Ramos (cell line): ENCODE results near the gene AXIN2.

Experiments
- in situ Hi-C: fragments of 300-500 bp; cut with MboI; formaldehyde crosslinking; loops from one replicate; pipeline ENCODE4 v1.14.3; 2022; ENCODE audit warnings: low sequenced_read_pairs; ENCODE audit not compliant: unreplicated experiment

Gene AXIN2

GRCh38 chr17:65584604-65585521, 23.4 kb upstream of the AXIN2 start:
- in situ Hi-C loops, result no loop called here

DNA sequence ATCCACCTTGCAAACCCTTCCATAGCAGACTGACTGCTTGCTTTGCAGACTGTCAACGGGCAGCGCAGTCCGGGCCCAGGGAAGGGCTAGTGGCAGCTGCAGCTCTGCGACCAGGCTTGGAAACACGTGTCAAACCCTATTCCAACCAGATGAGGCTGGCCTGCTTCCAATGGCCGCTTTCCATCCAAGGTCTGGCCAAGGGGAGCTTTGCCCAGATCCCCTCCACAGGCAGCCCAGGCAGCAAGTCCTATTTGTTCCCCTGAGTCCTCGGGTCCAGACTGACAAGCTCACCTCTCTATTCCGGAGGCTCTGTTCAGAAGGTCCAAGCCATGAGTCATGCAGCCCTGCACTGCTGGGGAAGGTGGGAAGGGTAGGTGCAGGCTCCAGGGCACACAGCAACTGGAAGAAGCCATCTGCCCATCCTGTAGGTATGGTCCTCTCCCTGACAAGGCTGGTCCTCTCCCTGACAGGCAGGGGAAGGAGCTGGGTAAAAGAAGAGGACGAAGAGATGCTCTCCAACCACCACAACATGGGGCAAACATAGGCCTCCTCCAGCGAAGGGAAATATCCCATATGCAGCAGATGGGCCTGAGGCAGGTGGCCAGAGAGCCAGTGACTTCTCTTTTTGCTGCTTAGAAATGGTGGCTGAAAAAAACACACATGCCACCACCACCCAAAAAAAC, 22.6 kb upstream of the AXIN2 start:
- in situ Hi-C loops, result no loop called here

GRCh38 chr17:65576939-65577338, 15.5 kb upstream of the AXIN2 start:
- in situ Hi-C loops, result no loop called here

DNA sequence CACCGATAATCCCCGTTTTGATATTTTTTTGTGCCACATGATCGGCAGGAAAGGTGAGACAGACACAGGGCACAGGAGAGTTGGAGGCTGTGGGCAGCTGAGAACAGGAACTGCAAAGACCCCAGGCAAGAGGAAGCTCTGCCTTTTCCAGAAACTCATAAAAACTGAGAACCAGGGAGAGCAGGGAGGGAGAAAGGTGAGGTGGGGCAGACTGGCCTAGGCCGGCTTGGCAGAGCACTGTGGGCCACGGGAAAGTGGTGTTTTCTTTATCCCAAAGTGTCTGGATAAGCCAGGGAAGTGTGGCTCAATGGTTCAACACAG, 11.8 kb upstream of the AXIN2 start:
- in situ Hi-C loops, result no loop called here

GRCh38 chr17:65572581-65573281, 11.3 kb upstream of the AXIN2 start:
- in situ Hi-C loops, result no loop called here

- in situ Hi-C loops, result no loop called here
Observed at GRCh38 chr17:65572186-65572580, 10.7 kb upstream of the AXIN2 start.

DNA sequence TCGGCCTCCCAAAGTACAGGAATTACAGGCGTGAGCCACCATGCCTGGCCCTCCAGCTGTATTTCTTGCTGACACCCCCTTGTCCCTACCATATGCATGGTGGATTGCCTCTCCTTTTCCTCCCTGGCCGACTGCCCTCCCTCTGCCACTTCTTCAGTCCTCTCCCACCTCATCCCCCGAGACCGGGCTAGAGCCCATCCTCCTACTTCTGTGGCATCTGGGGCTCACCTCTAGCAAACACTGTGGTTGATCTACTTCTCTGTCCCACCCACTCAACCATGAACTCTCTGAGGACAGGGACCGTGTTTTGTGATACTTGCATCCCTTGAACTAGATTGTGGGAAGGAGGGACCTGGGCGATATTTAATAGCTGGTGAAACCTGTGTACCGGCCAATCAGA, 7.5 kb upstream of the AXIN2 start:
- in situ Hi-C loops, result no loop called here

GRCh38 chr17:65567566-65567965, 6.1 kb upstream of the AXIN2 start:
- in situ Hi-C loops, result no loop called here

GRCh38 chr17:65565559-65565958, 4.1 kb upstream of the AXIN2 start:
- in situ Hi-C loops, result no loop called here

GRCh38 chr17:65564793-65565192, 3.3 kb upstream of the AXIN2 start:
- in situ Hi-C loops, result no loop called here

- in situ Hi-C loops, result no loop called here
Observed at GRCh38 chr17:65562206-65562531, 721 bp upstream of the AXIN2 start.

DNA sequence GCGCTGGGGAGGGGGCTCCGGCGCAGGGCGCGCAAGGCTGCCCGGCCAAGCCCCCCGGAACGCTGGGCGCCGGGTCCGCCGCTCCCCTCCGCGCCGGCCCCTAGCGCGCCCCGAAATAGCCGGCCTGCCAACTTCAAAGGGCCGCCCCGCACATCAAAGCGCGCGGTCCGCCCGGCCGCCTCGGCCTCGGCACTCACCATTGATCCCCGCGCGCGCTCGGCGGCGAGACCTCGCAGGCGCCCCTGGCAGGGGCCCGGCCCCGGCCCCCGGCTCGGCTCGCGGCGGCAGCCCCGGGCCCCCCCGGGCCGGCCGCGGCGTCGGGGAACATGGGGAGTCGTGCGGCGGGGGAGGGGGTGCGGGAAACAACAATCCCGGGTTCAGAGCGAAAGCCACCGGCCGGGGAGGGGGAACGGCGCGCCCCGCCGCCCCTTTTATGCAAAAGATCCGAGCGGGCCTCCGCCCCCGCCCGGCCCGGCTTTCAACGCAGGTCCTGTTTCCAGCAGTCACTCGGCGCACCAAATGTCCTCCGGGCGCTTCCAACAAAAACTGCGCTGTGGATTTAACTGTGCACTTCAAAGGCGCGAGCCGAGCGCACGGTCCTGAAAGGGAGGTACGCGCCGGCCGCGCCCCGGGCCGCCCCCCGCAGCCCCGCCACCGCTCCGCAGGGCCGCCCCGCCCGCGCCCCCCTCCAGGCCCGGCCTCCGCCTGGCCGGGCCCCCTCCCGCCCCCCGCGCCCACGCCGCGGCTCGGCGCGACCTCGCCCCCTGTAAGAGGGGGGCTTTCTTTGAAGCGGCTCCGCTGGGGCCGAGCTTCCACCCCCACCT, 608 bp downstream of the AXIN2 start:
- in situ Hi-C loops, result no loop called here

DNA sequence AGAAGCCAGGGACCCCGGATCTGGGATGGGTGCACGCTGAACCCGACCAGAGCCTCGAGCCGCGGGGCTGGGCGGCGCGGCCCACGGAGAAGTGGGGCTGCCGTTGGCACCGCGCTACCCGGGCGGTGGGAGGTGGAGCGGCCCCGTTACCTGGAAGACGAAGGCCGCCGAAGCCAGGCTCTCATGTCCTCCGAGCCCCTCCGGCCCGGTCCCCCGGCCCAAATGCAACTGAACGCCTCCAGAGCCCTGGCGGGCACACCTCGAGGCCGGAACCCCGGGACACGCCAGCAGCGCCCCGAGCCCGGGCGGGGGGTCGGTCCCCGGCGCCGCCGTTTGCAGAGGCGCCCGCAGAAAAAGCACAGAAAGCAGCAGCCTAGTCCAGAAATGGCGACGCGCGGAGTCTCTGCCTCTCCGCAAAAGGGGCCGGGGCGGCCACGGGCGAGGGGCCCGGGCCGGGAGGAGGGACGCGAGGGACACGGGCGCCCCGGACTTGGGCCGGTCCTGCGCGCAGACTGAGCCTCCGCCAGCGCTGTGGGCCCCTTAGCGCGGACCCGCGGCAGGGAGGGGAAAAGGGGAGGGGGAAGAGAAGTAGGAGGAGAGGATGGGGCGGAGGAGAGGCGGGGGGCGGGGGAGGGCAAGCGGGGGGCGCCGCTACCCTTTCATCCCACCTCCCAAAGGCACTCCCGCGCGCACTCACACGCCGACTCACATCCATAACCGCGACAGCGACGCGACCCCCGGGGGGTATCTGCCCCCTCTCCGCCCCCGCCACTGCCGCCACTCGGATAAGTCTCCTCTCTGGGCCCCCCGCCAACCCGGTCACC, 1.4 kb downstream of the AXIN2 start:
- in situ Hi-C loops, result loop anchor here (10.0 kb wide), 1 partner anchor 265 kb away; no protein-coding TSS in a partner anchor

DNA sequence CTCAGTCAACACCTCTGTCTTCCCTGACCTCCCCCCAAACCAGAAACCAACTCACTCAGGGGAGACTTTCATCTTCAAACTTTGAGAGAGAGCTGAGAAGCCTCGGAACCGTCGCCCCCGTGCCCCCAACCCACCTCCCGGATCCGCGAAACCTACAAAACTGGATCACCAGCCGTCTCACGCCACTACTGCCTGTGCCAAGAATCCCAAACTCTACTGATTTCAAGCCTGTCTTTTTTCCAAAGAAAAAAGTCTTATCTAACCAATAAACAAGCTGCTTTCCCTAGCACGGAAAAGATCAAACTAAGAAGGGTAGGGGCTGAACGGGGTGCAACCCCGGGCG, 2.0 kb downstream of the AXIN2 start:
- in situ Hi-C loops, result loop anchor here (10.0 kb wide), 1 partner anchor 265 kb away; no protein-coding TSS in a partner anchor

GRCh38 chr17:65558683-65559460, 2.6 kb downstream of the AXIN2 start:
- in situ Hi-C loops, result loop anchor here (10.0 kb wide), 1 partner anchor 264 kb away; no protein-coding TSS in a partner anchor

GRCh38 chr17:65558311-65558682, 3.2 kb downstream of the AXIN2 start:
- in situ Hi-C loops, result loop anchor here (10.0 kb wide), 1 partner anchor 263 kb away; no protein-coding TSS in a partner anchor

GRCh38 chr17:65557349-65558310, 3.8 kb downstream of the AXIN2 start:
- in situ Hi-C loops, result loop anchor here (10.0 kb wide), 1 partner anchor 263 kb away; no protein-coding TSS in a partner anchor
